HCT116 (cell line): ENCODE data around the gene GFOD2. TPM values are rescaled to one million over a fixed set of nuclear protein-coding genes. Genes with fewer than 3 reads are reported as not detected.

Experiments
- ATAC-seq: fragments of 200-7000 bp; cut with Tn5 transposase; 2 replicates; pipeline ENCODE4 v1.9.1; 2020; ENCODE audit warnings: mild to moderate bottlenecking, moderate library complexity
- BruUV-seq: library from RNA; stranded (reverse); fragments of 400-500 nt; replicated peaks from 2 replicates; lab custom pipeline; 2021; lab: Mats Ljungman, UMichigan
- CTCF ChIA-PET: fragments of 300-600 bp; sonication (Branson Sonifier 250); formaldehyde crosslinking; loops from one replicate; lab custom pipeline; 2021; ENCODE audit warnings: antibody characterized with exemption; lab: Charles Lee
- POLR2A ChIA-PET: fragments of 300-600, 350-600 bp; sonication (Branson Sonifier 250); formaldehyde crosslinking; loops from one replicate; lab custom pipeline; 2021; ENCODE audit warnings: antibody characterized with exemption; lab: Charles Lee
- RAD21 ChIA-PET, 2 experiments: fragments of 300-600 bp; sonication (Branson Sonifier 250); formaldehyde crosslinking; loops; one replicate each; lab custom pipeline; 2023; ENCODE audit warnings: low total read pairs in 2 of 2; ENCODE audit not compliant: uncharacterized antibody in 2 of 2, unreplicated experiment in 2 of 2, low non-redundant PET in 1 of 2; lab: Charles Lee
- DNase-seq: peaks from one replicate; pipeline ENCODE4 v3.0.0-alpha.2; 2010; ENCODE audit warnings: low read depth, low spot score
- H2AFZ ChIP-seq: fragments of 200-600 bp; shearing (Covaris generic), sonication (generic); 2 replicates; pipeline ENCODE4 v1.6.1; 2017; ENCODE audit warnings: low read depth, mixed run types, mixed read lengths, antibody characterized with exemption, low read length; ENCODE audit not compliant: poor library complexity, severe bottlenecking
- H3K27ac ChIP-seq: 2 replicates; pipeline ENCODE4 v1.5.1; 2012; ENCODE audit warnings: low read depth, low read length
- H3K27me3 ChIP-seq: fragments of 200-600 bp; sonication (generic); 2 replicates; pipeline ENCODE4 v1.6.1; 2016; ENCODE audit warnings: mixed run types, low read length, mixed read lengths; ENCODE audit not compliant: insufficient read depth
- H3K36me3 ChIP-seq, 2 experiments: fragments of 200-500 bp in 1 of 2; fragments of 200-600 bp in 1 of 2; sonication (Bioruptor generic) in 1 of 2; sonication (generic) in 1 of 2; 2 replicates each; pipeline versions ENCODE4 v1.5.1 to v1.6.1; 2014 to 2016; ENCODE audit warnings: low read length in 2 of 2, inconsistent platforms in 1 of 2, mixed read lengths in 1 of 2, mixed run types in 1 of 2; ENCODE audit not compliant: insufficient read depth in 2 of 2, control insufficient read depth in 1 of 2
- H3K4me1 ChIP-seq, 2 experiments: fragments of 200-600 bp in 1 of 2; sonication (generic) in 1 of 2; 2 replicates each; pipeline versions ENCODE4 v1.5.1 to v1.6.1; 2012 to 2017; ENCODE audit warnings: low read length in 2 of 2, inconsistent platforms in 1 of 2, mild to moderate bottlenecking in 1 of 2, mixed read lengths in 1 of 2, mixed run types in 1 of 2, moderate library complexity in 1 of 2; ENCODE audit not compliant: insufficient read depth in 2 of 2, control insufficient read depth in 1 of 2
- H3K4me2 ChIP-seq: fragments of 200-600 bp; sonication (generic); 2 replicates; pipeline ENCODE4 v1.6.1; 2017; ENCODE audit warnings: mixed run types, low read length, mixed read lengths
- H3K4me3 ChIP-seq, 2 experiments: fragments of 200-600 bp in 1 of 2; sonication (generic) in 1 of 2; replicated peaks in 1 of 2; 2 replicates each; pipeline ENCODE4 v1.5.1; 2011 to 2016; ENCODE audit warnings: low read length in 2 of 2, control low read depth in 1 of 2, low read depth in 1 of 2, mild to moderate bottlenecking in 1 of 2, mixed read lengths in 1 of 2, mixed run types in 1 of 2
- H3K79me2 ChIP-seq: fragments of 200-600 bp; sonication (generic); 2 replicates; pipeline ENCODE4 v1.6.1; 2017; ENCODE audit warnings: mild to moderate bottlenecking, mixed run types, low read length, moderate library complexity, mixed read lengths; ENCODE audit not compliant: insufficient read depth
- H3K9ac ChIP-seq: fragments of 200-600 bp; sonication (generic); 2 replicates; pipeline ENCODE4 v1.6.1; 2016; ENCODE audit warnings: low read length, mixed read lengths
- H3K9me2 ChIP-seq: fragments of 200-600 bp; sonication (generic), shearing (Covaris generic); 2 replicates; pipeline ENCODE4 v1.6.1; 2017; ENCODE audit warnings: mixed run types, mild to moderate bottlenecking, moderate library complexity; ENCODE audit not compliant: insufficient read depth
- H3K9me3 ChIP-seq, 2 experiments: fragments of 200-500 bp in 1 of 2; fragments of 200-600 bp in 1 of 2; sonication (Bioruptor generic) in 1 of 2; sonication (generic) in 1 of 2; 2 replicates each; pipeline ENCODE4 v1.6.1; 2014 to 2017; ENCODE audit warnings: low read length in 2 of 2, mixed read lengths in 2 of 2, inconsistent platforms in 1 of 2, low read depth in 1 of 2, mild to moderate bottlenecking in 1 of 2, mixed run types in 1 of 2, moderate library complexity in 1 of 2; ENCODE audit not compliant: control insufficient read depth in 1 of 2, insufficient read depth in 1 of 2
- H4K20me1 ChIP-seq: fragments of 200-600 bp; sonication (generic), shearing (Covaris generic); 2 replicates; pipeline ENCODE4 v1.6.1; 2017; ENCODE audit warnings: mixed run types, mild to moderate bottlenecking, moderate library complexity; ENCODE audit not compliant: insufficient read depth
- CBX3 ChIP-seq: IDR thresholded peaks from 2 replicates; pipeline ENCODE4 v1.6.1; 2012; ENCODE audit warnings: low read depth
- ELF1 ChIP-seq: IDR thresholded peaks from 2 replicates; pipeline ENCODE4 v1.6.1; 2012; ENCODE audit warnings: low read depth, borderline replicate concordance
- EZH2 ChIP-seq: fragments of 200-600 bp; sonication (generic); IDR thresholded peaks from 2 replicates; pipeline ENCODE4 v1.6.1; 2017; ENCODE audit warnings: antibody characterized with exemption, mixed run types
- EZH2phosphoT487 ChIP-seq: fragments of 200-600 bp; IDR thresholded peaks from 2 replicates; pipeline ENCODE4 v1.6.1; 2018; ENCODE audit warnings: antibody characterized with exemption, borderline replicate concordance
- FOSL1 ChIP-seq: IDR thresholded peaks from 2 replicates; pipeline ENCODE4 v1.6.1; 2012; ENCODE audit warnings: low read depth
- JUND ChIP-seq: IDR thresholded peaks from 2 replicates; pipeline ENCODE4 v1.6.1; 2012
- POLR2AphosphoS5 ChIP-seq: IDR thresholded peaks from 2 replicates; pipeline ENCODE4 v1.6.1; 2011; ENCODE audit warnings: mild to moderate bottlenecking, low read depth, low read length, moderate library complexity
- RAD21 ChIP-seq: IDR thresholded peaks from 2 replicates; pipeline ENCODE4 v1.6.1; 2012; ENCODE audit warnings: low read depth, mild to moderate bottlenecking
- SRF ChIP-seq: IDR thresholded peaks from 2 replicates; pipeline ENCODE4 v1.6.1; 2012; ENCODE audit warnings: low read depth
- TCF7L2 ChIP-seq: IDR thresholded peaks from 2 replicates; pipeline ENCODE4 v1.7.0; 2011; ENCODE audit warnings: borderline replicate concordance, inconsistent platforms; ENCODE audit not compliant: insufficient read depth, insufficient read length; ENCODE audit errors: extremely low read depth
- YY1 ChIP-seq: IDR thresholded peaks from 2 replicates; pipeline ENCODE4 v1.6.1; 2011; ENCODE audit warnings: low read length, low read depth, moderate library complexity, mild to moderate bottlenecking; ENCODE audit not compliant: insufficient replicate concordance; ENCODE audit errors: extremely low read depth
- ZNF274 ChIP-seq: fragments of 200-500 bp; sonication (Bioruptor generic); IDR thresholded peaks from 2 replicates; pipeline ENCODE4 v1.6.1; 2014; ENCODE audit warnings: mild to moderate bottlenecking, low read depth, low read length, inconsistent platforms
- intact Hi-C: fragments of 100-400 bp; cut with micrococcal nuclease; formaldehyde crosslinking; loops from 2 replicates; pipeline ENCODE4 v1.10.0; 2022
- total RNA-seq: library from RNA; stranded (reverse); gene quantifications from one replicate; pipeline ENCODE4 v1.2.1, GENCODE V29; 2021; ENCODE audit not compliant: unreplicated experiment
- TF ChIP-seq, protein P1 (sequence below), 3 experiments: fragments of 200-600 bp in 1 of 3; sonication (generic) in 1 of 3; IDR thresholded peaks in 2 of 3; conservative IDR thresholded peaks in 1 of 3; 2 replicates each; pipeline ENCODE4 v1.5.1; 2012 to 2017; ENCODE audit warnings: low read depth in 2 of 3, low read length in 2 of 3, antibody characterized with exemption in 1 of 3, borderline replicate concordance in 1 of 3, control low read depth in 1 of 3, mild to moderate bottlenecking in 1 of 3, mixed read lengths in 1 of 3, mixed run types in 1 of 3, moderate library complexity in 1 of 3; ENCODE audit not compliant: insufficient read depth in 1 of 3
- TF ChIP-seq, protein P2 (sequence below): IDR thresholded peaks from 2 replicates; pipeline ENCODE4 v1.6.1; 2012

Gene GFOD2
- total RNA-seq, 1 experiment from 2014 or later: 17.4 TPM

DNA sequence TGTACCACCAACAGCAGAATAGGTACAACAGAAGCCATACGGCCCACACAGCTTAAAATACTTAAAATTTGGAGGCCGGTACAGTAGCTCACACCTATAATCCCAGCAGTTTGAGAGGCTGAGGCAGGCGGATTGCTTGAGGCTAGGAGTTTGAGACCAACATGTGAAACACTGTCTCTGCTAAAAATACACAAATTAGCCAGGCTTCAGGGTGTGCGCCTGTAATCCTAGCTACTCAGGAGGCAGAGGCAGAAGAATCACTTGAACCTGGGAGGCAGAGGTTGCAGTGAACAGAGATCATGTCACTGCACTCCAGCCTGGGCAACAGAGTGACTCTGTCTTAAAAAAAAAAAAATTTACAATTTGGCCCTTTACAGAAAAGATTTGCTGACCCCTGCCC is 17.0 kb downstream of the GFOD2 start:
- H3K79me2 ChIP-seq: peaks cover 48% of the 10 kb centered on the region
- no peaks in the 10 kb centered on the region for H3K36me3 ChIP-seq
- peaks cover 0 to 5% of the 10 kb centered on the region in 2 experiments; a peak in 1 of 4 replicates for H3K9me3 ChIP-seq
- ATAC-seq: no peak
- intact Hi-C loops: no loop called here
- no peak for DNase-seq
- no peaks in the 10 kb centered on the region for H3K4me1 ChIP-seq
- H3K4me3 ChIP-seq: no peak overlapping the region
- no peak overlapping the region for H2AFZ ChIP-seq
- H3K4me2 ChIP-seq: no peak overlapping the region
- H3K9me2 ChIP-seq: no peaks in the 10 kb centered on the region
- H3K27me3 ChIP-seq: no peaks in the 10 kb centered on the region
- ChIA-PET POLR2A (no interaction called here), RAD21 (no interaction called here), CTCF (no interaction called here)
- BruUV-seq: no TSS peak
- H4K20me1 ChIP-seq: no peaks in the 10 kb centered on the region
- H3K9ac ChIP-seq: no peak overlapping the region
- H3K27ac ChIP-seq: no peak overlapping the region
- TF ChIP-seq, protein P1, sequence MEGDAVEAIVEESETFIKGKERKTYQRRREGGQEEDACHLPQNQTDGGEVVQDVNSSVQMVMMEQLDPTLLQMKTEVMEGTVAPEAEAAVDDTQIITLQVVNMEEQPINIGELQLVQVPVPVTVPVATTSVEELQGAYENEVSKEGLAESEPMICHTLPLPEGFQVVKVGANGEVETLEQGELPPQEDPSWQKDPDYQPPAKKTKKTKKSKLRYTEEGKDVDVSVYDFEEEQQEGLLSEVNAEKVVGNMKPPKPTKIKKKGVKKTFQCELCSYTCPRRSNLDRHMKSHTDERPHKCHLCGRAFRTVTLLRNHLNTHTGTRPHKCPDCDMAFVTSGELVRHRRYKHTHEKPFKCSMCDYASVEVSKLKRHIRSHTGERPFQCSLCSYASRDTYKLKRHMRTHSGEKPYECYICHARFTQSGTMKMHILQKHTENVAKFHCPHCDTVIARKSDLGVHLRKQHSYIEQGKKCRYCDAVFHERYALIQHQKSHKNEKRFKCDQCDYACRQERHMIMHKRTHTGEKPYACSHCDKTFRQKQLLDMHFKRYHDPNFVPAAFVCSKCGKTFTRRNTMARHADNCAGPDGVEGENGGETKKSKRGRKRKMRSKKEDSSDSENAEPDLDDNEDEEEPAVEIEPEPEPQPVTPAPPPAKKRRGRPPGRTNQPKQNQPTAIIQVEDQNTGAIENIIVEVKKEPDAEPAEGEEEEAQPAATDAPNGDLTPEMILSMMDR (IDR thresholded peaks at IDR 0.05 in 2 of 3, conservative IDR thresholded peaks at IDR 0.05 in 1 of 3; ENCODE audit: borderline replicate concordance in 1 of 3, insufficient read depth in 1 of 3, low read depth in 2 of 3, low read length in 2 of 3): no peak
- no peak for TF ChIP-seq CBX3
- no peak for TF ChIP-seq FOSL1
- no peak for TF ChIP-seq ZNF274
- no peak for TF ChIP-seq ELF1
- TF ChIP-seq RAD21: no peak
- no peak for TF ChIP-seq JUND
- TF ChIP-seq, protein P2, sequence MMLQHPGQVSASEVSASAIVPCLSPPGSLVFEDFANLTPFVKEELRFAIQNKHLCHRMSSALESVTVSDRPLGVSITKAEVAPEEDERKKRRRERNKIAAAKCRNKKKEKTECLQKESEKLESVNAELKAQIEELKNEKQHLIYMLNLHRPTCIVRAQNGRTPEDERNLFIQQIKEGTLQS: no peak
- TF ChIP-seq EZH2: no peak
- TF ChIP-seq SRF: no peak
- TF ChIP-seq POLR2AphosphoS5: no peak
- TF ChIP-seq TCF7L2: no peak
- TF ChIP-seq YY1: no peak
- TF ChIP-seq EZH2phosphoT487: no peak
